Daoy (cell line): Measurements from ENCODE around the gene ALK. TPM values are rescaled to one million over a fixed set of nuclear protein-coding genes. Genes with fewer than 3 reads are reported as not detected.

ENCODE experiments used
- DNase-seq: peaks from one replicate; pipeline ENCODE4 v3.0.0-alpha.2; 2015; ENCODE audit warnings: low read depth
- total RNA-seq: library from RNA; depleted of rRNA; stranded (reverse); fragments of >200 nt; shearing (Covaris generic); gene quantifications from 2 replicates; pipeline ENCODE4 v1.2.3, GENCODE V29; 2014

The ALK gene
- total RNA-seq, 1 experiment from 2014 or later: 0.11 TPM

GRCh38 chr2:29368659-29369040, 552.7 kb downstream of the ALK start:
- no peak for DNase-seq

GRCh38 chr2:29367986-29368658, 553.3 kb downstream of the ALK start:
- no peak for DNase-seq

- DNase-seq: no peak
Measured at GRCh38 chr2:29363111-29363510, 558.3 kb downstream of the ALK start.

GRCh38 chr2:29361231-29361630, 560.2 kb downstream of the ALK start:
- DNase-seq: peak; percentile 56

- peak; percentile 10 for DNase-seq
Measured at GRCh38 chr2:29360016-29360784, 561.2 kb downstream of the ALK start.

- DNase-seq: no peak
Measured at GRCh38 chr2:29353403-29353991, 567.9 kb downstream of the ALK start.

- no peak for DNase-seq
Measured at GRCh38 chr2:29351916-29352591, 569.3 kb downstream of the ALK start.

GRCh38 chr2:29351248-29351647, 570.1 kb downstream of the ALK start:
- no peak for DNase-seq

GRCh38 chr2:29349316-29350030, 571.9 kb downstream of the ALK start:
- no peak for DNase-seq

GRCh38 chr2:29347774-29348461, 573.5 kb downstream of the ALK start:
- no peak for DNase-seq

GRCh38 chr2:29345236-29345635, 576.1 kb downstream of the ALK start:
- DNase-seq: no peak

GRCh38 chr2:29343830-29344229, 577.6 kb downstream of the ALK start:
- no peak for DNase-seq

GRCh38 chr2:29336341-29337241, 584.8 kb downstream of the ALK start:
- DNase-seq: no peak

- no peak for DNase-seq
Measured at GRCh38 chr2:29335396-29335795, 586.0 kb downstream of the ALK start.

- no peak for DNase-seq
Measured at GRCh38 chr2:29334706-29335105, 586.7 kb downstream of the ALK start.

- no peak for DNase-seq
Measured at GRCh38 chr2:29332540-29332939, 588.8 kb downstream of the ALK start.

GRCh38 chr2:29329899-29330298, 591.5 kb downstream of the ALK start:
- DNase-seq: no peak

GRCh38 chr2:29326926-29327325, 594.5 kb downstream of the ALK start:
- DNase-seq: peak; percentile 17

- DNase-seq: no peak
Measured at GRCh38 chr2:29325544-29325943, 595.8 kb downstream of the ALK start.

GRCh38 chr2:29323961-29324360, 597.4 kb downstream of the ALK start:
- peak; percentile 44 for DNase-seq
